HG02870 (cell line): ENCODE data around the gene NRCAM.

Source experiments
- ATAC-seq: cut with Tn5 transposase; IDR thresholded peaks from one replicate; pipeline ENCODE4 v1.9.1; 2021; ENCODE audit warnings: mild to moderate bottlenecking, moderate library complexity; ENCODE audit not compliant: unreplicated experiment

Gene NRCAM

GRCh38 chr7:108225531-108226181 is 230.6 kb downstream of the NRCAM start:
- no peak for ATAC-seq

- no peak for ATAC-seq
These were observed 231.8 kb downstream of the NRCAM start for GRCh38 chr7:108224387-108224786.

DNA sequence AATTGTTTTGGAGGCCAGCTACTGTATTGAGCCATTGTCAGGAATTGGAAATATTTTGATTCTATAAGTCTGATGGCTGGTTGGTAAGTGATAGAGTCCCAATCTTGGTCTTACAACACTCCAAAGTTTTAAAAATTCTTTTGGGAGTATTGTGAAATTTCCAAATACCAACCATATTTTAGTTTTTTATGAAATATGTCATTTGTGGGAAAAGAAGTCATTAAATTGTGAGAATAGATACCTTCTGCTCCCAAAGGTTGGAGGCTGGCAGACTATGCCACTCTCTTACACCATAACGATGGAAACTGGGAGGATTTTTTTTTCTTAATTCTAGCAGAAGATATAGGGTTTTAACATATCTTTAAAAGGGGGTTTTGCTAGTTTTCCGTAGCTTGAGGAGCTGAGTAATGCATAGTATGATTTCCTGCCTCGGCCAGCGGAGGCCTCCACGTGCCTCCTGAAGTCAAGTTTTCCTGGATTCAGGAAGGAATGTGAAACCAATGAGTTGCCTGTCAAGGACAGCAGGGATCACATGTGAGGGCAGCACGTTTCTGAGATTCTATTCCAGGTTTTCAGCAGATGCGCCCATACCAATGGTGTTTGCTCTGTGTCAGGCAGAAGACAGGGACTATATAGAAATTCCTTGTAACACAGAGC is 233.9 kb downstream of the NRCAM start:
- no peak for ATAC-seq

- peak; percentile 82 for ATAC-seq
These were observed 244.6 kb downstream of the NRCAM start for GRCh38 chr7:108211382-108212201.

GRCh38 chr7:108210796-108211195 is 245.4 kb downstream of the NRCAM start:
- no peak for ATAC-seq

DNA sequence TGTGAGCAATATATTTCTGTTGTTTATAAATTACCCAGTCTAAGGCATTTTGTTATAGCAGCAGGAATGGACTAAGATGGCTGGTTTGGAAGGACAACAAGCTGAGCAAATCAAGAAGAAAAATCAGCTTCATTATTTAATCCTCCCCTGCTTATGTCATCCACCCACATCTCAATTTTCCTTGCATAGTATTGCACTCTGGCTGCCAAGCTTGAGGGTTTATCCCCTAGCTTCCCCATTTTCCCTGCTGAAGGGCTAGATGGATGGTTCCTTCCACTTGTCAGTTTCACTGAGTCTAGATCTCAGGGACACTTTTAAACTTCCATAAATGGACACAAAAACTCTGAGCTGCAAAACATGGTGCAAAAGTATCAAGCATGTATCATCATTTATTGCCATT is 250.9 kb downstream of the NRCAM start:
- no peak for ATAC-seq

GRCh38 chr7:108204281-108204796 is 251.9 kb downstream of the NRCAM start:
- no peak for ATAC-seq

DNA sequence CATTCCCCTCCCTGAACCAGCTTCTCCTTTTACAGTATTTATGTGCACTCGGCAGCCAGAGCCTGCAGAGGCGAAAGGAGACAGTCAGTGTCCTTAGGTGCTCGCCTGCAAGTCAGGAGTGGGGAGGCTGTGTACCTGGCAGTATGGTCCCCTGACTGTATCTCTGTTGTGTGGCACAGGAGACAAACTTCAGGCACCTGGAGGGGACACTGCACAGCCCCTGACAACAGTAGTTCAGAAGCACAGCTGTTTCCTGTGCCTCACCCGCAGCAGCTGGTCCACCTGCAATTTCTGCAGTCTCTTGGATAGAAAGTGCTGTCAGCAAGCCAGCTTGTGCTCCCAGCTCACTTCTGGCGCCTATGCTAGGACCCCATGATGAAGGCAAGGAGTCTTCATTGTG is 252.7 kb downstream of the NRCAM start:
- peak; percentile 60 for ATAC-seq

GRCh38 chr7:108202743-108203142 is 253.5 kb downstream of the NRCAM start:
- ATAC-seq, result no peak

GRCh38 chr7:108201766-108202165 is 254.5 kb downstream of the NRCAM start:
- ATAC-seq, result no peak

DNA sequence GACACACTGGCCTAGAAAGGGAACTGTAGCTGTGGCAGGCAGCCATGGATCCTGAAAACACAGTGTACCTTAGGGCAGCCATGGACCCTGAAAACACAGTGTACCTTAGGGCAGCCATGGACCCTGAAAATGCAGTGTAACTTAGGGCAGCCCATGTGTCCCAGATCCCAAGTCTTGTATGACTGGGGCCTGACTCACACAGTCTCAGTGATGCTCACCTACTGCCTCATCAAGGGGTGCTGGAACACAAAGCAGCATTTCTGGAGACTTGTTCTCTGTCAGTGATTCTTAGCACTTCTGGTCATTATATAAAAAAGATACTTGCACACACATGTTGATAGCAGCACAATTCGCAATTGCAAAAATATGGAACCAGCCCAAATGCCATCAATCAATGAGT is 255.9 kb downstream of the NRCAM start:
- ATAC-seq, result no peak

DNA sequence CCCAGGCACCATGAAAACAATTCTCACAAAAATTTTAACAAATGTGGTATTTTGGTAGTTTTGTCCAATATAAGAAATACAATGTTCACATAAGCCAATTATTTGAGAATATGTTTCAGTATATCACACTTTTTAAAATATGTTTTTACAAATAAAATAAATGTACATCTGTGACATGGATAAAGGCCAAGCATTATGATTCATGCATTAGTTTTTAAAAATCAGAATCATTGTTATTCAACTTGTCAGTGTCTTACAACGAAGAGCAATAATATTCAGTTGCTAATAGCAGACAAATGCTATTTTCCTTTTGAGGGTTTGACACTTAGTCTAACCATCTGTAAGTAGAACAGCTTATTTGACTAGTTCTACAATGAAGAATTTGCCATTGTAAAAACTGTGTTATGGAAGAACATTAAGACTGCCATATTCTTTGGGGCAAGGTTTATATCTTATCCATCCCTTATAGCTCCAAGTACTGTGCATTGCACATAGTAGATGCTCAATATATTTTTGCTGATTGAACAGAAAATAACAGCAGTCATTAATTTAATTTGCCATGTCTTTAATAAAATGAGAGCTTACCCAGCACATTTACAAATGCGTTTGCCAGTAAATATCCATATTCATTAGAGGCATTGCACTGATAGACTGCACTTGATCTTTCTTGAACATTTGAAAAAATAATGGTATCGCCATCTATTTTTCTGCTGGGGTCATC is 258.7 kb downstream of the NRCAM start:
- no peak for ATAC-seq

DNA sequence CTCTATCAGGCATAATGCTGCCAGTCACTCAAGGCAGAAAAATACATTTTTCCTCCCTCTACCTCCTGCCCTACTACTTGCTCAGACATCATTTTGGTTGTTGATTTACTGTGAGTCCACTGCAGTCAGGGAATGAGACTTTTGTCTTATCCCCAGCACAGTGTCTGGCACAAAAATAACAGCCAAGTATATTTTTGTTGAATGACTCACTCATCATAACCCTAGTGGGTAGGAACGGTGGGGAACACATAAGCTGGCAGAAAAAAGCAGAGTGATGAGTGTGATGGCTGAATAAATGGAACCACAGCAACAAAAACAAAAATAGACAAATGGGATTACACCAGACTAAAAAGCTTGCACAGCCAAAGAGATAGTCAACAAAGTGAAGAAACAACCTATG is 260.2 kb downstream of the NRCAM start:
- ATAC-seq, result no peak

GRCh38 chr7:108193594-108194498 is 262.4 kb downstream of the NRCAM start:
- no peak for ATAC-seq

DNA sequence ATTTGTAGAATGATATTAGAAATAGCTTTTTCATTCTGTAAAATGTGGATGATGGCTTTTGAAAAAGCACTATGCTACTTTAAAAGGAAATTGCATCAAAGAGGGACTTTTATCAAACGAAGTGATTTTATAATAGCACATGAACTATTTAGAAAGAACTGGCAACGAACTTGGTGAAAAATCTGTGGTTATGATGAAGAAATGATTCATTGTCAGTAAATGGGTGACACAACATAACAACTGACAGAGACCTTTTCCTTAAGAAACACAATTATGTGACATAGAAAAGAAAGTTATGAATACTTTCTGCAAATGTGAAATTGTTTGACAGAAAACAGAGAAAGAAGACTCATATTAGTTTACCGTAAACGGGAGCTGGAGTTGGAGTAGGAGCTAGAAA is 265.3 kb downstream of the NRCAM start:
- ATAC-seq, result no peak

- ATAC-seq, result peak; percentile 98
These were observed 266.4 kb downstream of the NRCAM start for GRCh38 chr7:108189733-108190388.

GRCh38 chr7:108188724-108189123 is 267.5 kb downstream of the NRCAM start:
- ATAC-seq, result no peak

DNA sequence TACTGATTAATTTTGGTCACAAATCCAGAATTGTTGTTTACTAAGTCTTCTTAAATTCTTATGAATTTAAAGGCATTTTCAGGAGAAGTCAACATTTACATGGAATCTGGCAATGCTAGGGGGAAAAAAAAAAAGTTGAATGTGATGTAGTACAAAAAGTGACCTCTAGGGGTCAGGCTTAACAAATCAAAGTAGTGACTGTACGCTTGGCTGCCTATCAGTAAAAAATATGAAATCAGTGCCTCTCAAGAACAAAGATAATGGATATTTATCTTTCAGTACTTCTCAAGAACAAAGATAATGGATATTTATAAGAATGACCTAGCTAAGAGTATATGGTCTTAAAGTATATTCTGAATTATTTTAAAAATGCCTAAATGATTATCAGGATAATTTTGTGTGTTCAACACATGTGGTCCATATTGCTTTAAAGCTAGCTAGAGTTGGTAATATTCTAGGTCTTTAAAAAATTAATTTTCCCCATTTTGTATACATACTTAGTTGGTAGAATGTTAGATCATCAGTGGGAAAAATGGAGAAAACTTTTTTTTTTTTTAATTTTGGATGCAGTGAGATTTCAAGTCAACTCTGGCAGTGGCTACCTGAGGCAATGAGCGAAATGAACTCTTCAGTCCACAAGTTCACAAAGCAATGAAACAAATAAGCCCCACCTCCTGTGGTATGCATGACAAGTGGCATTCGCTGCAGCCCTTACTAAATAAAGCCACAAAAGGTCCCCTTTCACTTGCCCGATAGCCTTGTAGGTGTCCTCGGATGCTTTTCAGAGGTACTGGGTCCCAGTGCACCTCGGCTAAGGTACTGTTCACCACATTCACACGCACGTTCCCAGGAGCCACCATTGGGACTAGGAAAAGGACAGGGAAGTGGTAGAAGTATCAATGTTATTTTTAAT is 274.9 kb downstream of the NRCAM start:
- ATAC-seq, result peak; percentile 51
